GM12878 (cell line): Measurements from ENCODE around the gene PUM2. TPM values are rescaled to one million over a fixed set of nuclear protein-coding genes. Genes with fewer than 3 reads are reported as not detected.
A peak's percentile ranks its signal among the peaks of the same experiment; 100 is the strongest.

Experiments
- BCLAF1 ChIP-seq: fragments of 450-650 bp; IDR thresholded peaks from 2 replicates; pipeline ENCODE4 v1.6.1; 2017; ENCODE audit warnings: antibody characterized with exemption, mild to moderate bottlenecking, moderate library complexity
- E2F4 ChIP-seq: IDR thresholded peaks from 2 replicates; pipeline ENCODE4 v1.6.1; 2012; ENCODE audit warnings: low read depth, low read length, improper control_type of control experiment
- GABPA ChIP-seq: IDR thresholded peaks from 2 replicates; pipeline ENCODE4 v1.6.1; 2014; ENCODE audit warnings: antibody characterized with exemption, low read depth, mild to moderate bottlenecking, inconsistent platforms
- IRF5 ChIP-seq: fragments of 450-650 bp; IDR thresholded peaks from 2 replicates; pipeline ENCODE4 v1.6.1; 2017; ENCODE audit warnings: borderline replicate concordance
- JUND ChIP-seq: IDR thresholded peaks from 2 replicates; pipeline ENCODE4 v1.6.1; 2012; ENCODE audit warnings: low read depth, mild to moderate bottlenecking, low read length, improper control_type of control experiment, moderate library complexity
- KDM1A ChIP-seq: fragments of 200-600 bp; sonication (generic); IDR thresholded peaks from 2 replicates; pipeline ENCODE4 v1.6.1; 2016; ENCODE audit warnings: borderline replicate concordance
- MEF2B ChIP-seq: fragments of 450-650 bp; IDR thresholded peaks from 2 replicates; pipeline ENCODE4 v1.6.1; 2018; ENCODE audit warnings: mild to moderate bottlenecking, moderate library complexity; ENCODE audit not compliant: partially characterized antibody, poor library complexity, severe bottlenecking
- NFYA ChIP-seq: IDR thresholded peaks from 2 replicates; pipeline ENCODE4 v1.6.1; 2011; ENCODE audit warnings: low read depth, mild to moderate bottlenecking, low read length, improper control_type of control experiment, borderline replicate concordance
- NFYB ChIP-seq: IDR thresholded peaks from 2 replicates; pipeline ENCODE4 v1.6.1; 2011; ENCODE audit warnings: low read depth, mild to moderate bottlenecking, low read length, improper control_type of control experiment, moderate library complexity; ENCODE audit not compliant: insufficient read depth
- NKRF ChIP-seq: fragments of 450-650 bp; conservative IDR thresholded peaks from 2 replicates; pipeline ENCODE4 v1.6.1; 2017; ENCODE audit warnings: mild to moderate bottlenecking, moderate library complexity
- NR2C2 ChIP-seq: IDR thresholded peaks from 2 replicates; pipeline ENCODE4 v1.6.1; 2011; ENCODE audit warnings: borderline replicate concordance, low read depth; ENCODE audit not compliant: control insufficient read depth, insufficient read length
- PAX8 ChIP-seq: fragments of 450-650 bp; IDR thresholded peaks from 2 replicates; pipeline ENCODE4 v1.6.1; 2017; ENCODE audit warnings: mild to moderate bottlenecking, moderate library complexity
- RBBP5 ChIP-seq: fragments of 200-600 bp; sonication (generic); conservative IDR thresholded peaks from 2 replicates; pipeline ENCODE4 v1.6.1; 2016
- SIX5 ChIP-seq: IDR thresholded peaks from 2 replicates; pipeline ENCODE4 v1.6.1; 2011; ENCODE audit warnings: mild to moderate bottlenecking, low read depth, low read length, moderate library complexity; ENCODE audit not compliant: severe bottlenecking
- SMC3 ChIP-seq: IDR thresholded peaks from 2 replicates; pipeline ENCODE4 v1.6.1; 2011; ENCODE audit warnings: low read length, improper control_type of control experiment, borderline replicate concordance
- SPI1 ChIP-seq: IDR thresholded peaks from 2 replicates; pipeline ENCODE4 v1.6.1; 2011; ENCODE audit warnings: low read depth, mild to moderate bottlenecking, low read length, moderate library complexity, borderline replicate concordance; ENCODE audit not compliant: insufficient read depth
- SUPT20H ChIP-seq: IDR thresholded peaks from 2 replicates; pipeline ENCODE4 v1.6.1; 2011; ENCODE audit warnings: low read depth, mild to moderate bottlenecking, low read length, moderate library complexity, borderline replicate concordance; ENCODE audit not compliant: control insufficient read depth
- TBL1XR1 ChIP-seq: IDR thresholded peaks from 2 replicates; pipeline ENCODE4 v1.6.1; 2012; ENCODE audit warnings: low read depth, low read length, improper control_type of control experiment
- USF2 ChIP-seq: IDR thresholded peaks from 2 replicates; pipeline ENCODE4 v1.6.1; 2011; ENCODE audit warnings: low read depth, low read length, improper control_type of control experiment, borderline replicate concordance
- YY1 ChIP-seq: IDR thresholded peaks from 2 replicates; pipeline ENCODE4 v1.6.1; 2011; ENCODE audit warnings: low read depth, mild to moderate bottlenecking, low read length
- ZNF274 ChIP-seq: IDR thresholded peaks from one replicate; pipeline ENCODE4 v1.8.0; 2011; ENCODE audit not compliant: insufficient read length, insufficient read depth
- ZSCAN29 ChIP-seq: fragments of 450-650 bp; IDR thresholded peaks from 2 replicates; pipeline ENCODE4 v1.6.1; 2017; ENCODE audit warnings: mild to moderate bottlenecking, moderate library complexity
- polyA plus RNA-seq, 11 experiments: library from polyadenylated mRNA; depleted of rRNA in 4 of 11; unstranded in 6 of 11; stranded (reverse) in 5 of 11; fragments of >200 nt; fragmentation: Nextera tagmentation in 4 of 11; fragmentation: Illumina TruSeq in 1 of 11; extraction: Ambion mirVana in 4 of 11; extraction: Trizol in 1 of 11; gene quantifications; 1 replicate in 1 of 11; 2 replicates in 10 of 11; pipeline versions ENCODE4 v1.2.1 to v1.2.3, GENCODE V29; 2011 to 2016; ENCODE audit warnings: inconsistent platforms in 2 of 11, missing spikeins in 2 of 11, low read depth in 1 of 11
- total RNA-seq, 4 experiments: library from RNA; depleted of rRNA in 3 of 4; stranded (reverse); fragments of >200 nt in 3 of 4; fragmentation: Illumina TruSeq in 1 of 4; extraction: Trizol in 1 of 4; gene quantifications; 2 replicates each; pipeline versions ENCODE4 v1.2.1 to v1.2.3, GENCODE V29; 2013 to 2021

The PUM2 gene
- total and polyA plus RNA-seq, 10 of the 15 experiments (the other 5 are each of a cell fraction or from before 2014, with no cell fraction given) = 14.5 to 87.6 (median 29.4) TPM

- TF ChIP-seq SPI1 (no peak), USF2 (no peak), NFYB (no peak), MEF2B (peak; percentile 8), YY1 (0 out of 2 replicates have a peak, but pooled peaks have one; percentile 29), TBL1XR1 (no peak), JUND (no peak), SUPT20H (no peak), SIX5 (no peak), GABPA (no peak), IRF5 (no peak), NKRF (peak; percentile 63), RBBP5 (no peak), BCLAF1 (no peak), NFYA (no peak), ZSCAN29 (no peak), ZNF274 (no peak), NR2C2 (no peak), SMC3 (no peak), KDM1A (no peak), PAX8 (no peak), E2F4 (no peak)
Observed at GRCh38 chr2:20350041-20350712, 467 bp downstream of the PUM2 start (continued).
